HG03025 (cell line): ENCODE measurements around the gene WWOX.

ENCODE experiments used
- ATAC-seq: cut with Tn5 transposase; IDR thresholded peaks from one replicate; pipeline ENCODE4 v1.9.1; 2021; ENCODE audit warnings: mild to moderate bottlenecking, moderate library complexity; ENCODE audit not compliant: unreplicated experiment, low FRiP score

WWOX gene

DNA sequence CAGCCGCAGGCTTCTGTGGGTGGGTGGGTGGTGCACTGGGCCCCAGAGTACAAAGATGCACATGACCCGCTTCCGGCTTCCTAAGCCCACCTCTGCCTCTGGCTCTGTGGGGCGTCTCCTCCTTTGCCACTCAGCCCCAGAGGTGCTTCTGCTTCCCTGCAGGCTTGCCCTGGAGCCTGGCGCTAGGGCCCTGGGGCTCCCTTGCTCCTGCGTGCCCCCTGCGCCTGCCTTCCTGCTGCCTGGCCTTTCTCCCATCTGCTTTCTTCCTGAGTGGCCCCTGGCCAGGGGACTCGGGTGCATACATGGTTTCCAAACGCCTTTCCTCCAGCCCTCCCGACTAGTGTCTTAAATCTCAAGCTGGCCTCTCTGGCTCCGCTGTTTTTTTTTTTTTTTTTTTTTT is 3.4 kb downstream of the WWOX start:
- ATAC-seq: no peak

GRCh38 chr16:78105517-78105916 is 6.1 kb downstream of the WWOX start:
- no peak for ATAC-seq

- no peak for ATAC-seq
These were observed 7.2 kb downstream of the WWOX start for GRCh38 chr16:78106686-78107085.

DNA sequence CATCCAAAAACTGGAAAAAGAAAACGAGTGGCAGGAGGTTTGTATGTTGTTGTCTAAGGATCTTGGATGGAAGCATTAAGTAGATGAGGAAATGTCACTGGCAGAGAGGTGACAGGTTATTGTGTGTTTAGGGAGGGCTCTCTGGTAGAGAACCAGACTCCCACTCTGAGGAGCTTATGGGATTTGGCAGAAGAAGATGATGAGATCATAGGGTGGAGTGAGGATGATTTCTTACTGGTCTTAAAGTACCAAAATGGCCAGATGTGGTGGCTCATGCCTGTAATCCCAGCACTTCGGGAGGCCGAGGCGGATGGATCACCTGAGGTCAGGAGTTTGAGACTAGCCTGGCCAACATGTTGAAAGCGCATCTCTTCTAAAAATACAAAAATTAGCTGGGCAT is 9.0 kb downstream of the WWOX start:
- no peak for ATAC-seq

GRCh38 chr16:78113258-78113657 is 13.8 kb downstream of the WWOX start:
- no peak for ATAC-seq

DNA sequence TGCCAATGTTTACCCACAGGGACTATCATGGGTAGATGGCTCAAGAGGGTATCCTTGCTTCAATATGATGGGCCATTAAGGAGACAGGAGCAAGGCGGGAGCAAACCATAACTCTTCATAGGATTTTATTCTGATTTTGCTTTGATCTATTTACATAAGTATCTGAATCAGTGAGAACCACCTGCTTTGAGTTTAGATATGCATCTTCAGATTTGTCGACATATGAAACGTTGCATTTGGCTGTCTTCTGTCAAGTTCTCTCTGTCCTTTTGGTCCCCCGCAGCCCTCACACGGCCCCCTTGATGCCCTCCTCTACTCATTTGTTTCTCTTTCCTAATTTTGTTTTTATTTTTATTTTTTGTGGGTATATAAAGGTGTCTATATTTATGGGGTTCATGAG is 16.2 kb downstream of the WWOX start:
- ATAC-seq: no peak

GRCh38 chr16:78116946-78117345 is 17.5 kb downstream of the WWOX start:
- ATAC-seq: no peak

DNA sequence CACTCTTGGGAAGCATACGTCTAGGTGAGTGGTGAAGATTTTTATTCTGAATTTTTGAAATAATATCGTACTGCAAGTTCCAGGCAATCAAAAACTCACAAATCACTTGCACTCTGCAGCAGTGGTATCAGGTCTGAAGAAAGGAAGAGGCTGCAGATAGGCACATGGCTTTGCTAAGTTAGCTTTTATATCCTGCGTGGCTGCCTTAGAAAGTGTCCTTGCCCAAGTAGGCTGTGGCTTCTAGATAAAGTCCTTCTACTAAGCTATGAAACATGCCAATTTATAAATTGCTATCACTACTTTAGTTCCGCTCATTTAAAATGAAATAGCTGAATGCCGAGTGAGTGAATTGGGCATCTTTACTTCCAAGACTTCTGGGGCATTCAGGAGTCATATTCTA is 17.9 kb downstream of the WWOX start:
- no peak for ATAC-seq

GRCh38 chr16:78118469-78119025 is 19.1 kb downstream of the WWOX start:
- no peak for ATAC-seq

DNA sequence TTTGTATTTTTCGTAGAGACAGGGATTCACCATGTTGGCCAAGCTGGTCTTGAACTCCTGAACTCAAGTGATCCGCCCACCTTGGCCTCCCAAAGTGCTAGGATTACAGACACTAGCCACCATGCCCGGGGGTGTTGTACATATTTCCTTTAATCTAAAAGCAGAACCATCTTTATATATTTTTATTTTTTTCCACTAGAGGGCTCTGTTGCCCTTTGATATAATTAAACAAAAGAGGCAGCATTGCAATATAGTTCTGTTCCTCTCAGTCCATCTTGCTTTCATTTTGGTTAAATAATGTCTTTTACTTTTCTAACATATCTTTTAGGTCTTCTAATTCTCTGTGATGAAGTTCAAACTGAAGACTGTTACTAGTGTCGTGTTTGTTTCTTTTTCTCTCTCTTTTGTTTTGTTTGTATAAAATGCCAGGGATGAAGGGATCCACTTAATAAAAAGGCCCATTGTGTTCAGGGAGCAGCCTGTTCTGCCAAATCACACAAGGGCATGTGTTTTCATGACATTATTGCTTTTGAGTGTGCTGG is 23.4 kb downstream of the WWOX start:
- peak; percentile 72 for ATAC-seq

DNA sequence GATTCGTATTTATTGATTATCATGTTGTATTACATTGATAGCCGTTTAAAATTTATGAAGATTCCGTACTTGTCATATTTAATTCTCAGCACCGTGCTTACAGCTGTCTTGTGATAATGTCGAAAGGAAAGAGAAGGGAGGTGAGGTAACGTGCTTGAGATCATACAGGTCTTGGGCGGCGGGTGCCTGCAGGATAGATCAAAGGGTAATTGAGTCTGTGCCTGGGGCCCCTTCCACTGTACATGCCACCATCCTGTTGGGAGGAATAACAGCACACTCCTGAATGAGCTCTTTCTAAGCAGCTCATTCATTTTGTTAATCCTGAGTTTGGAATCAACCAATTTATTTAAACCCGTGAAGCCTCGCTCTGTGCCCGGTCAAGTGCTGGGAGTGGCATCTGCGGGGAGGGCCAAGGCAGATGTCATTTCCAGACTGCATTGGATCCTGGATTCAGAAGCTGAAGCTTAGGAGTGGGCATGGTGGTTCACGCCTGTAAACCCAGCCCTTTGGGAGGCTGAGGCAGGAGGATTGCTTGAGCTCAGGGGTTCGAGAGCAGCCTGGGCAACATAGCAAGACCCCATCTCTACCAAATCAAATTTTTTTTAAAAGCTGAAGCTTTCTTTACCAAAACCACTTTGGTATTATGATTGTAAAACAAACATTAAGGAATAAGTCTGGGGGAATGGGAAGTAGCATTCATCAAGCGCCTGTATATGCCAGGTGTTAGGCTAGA is 25.8 kb downstream of the WWOX start:
- no peak for ATAC-seq

DNA sequence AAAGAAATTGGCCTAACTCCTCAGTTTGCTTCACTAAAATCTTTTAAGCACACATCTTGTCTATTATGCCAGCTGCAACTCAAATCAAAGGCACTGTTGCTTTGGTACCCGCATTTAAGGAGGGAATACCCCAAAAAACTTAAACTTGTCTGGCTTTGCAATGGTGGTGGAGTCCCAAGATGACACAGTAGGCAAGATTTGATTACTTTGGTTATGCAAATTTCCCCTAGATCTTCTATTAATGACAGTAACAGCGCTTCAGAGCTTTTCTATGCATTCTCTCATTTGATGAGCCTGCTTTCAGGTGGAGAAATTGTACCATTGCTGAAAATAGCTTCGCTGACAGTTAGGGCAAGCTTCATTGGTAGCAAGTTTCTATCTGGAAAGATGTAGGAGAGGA is 27.2 kb downstream of the WWOX start:
- no peak for ATAC-seq

GRCh38 chr16:78127130-78127529 is 27.7 kb downstream of the WWOX start:
- no peak for ATAC-seq

GRCh38 chr16:78128913-78129312 is 29.5 kb downstream of the WWOX start:
- ATAC-seq: no peak

DNA sequence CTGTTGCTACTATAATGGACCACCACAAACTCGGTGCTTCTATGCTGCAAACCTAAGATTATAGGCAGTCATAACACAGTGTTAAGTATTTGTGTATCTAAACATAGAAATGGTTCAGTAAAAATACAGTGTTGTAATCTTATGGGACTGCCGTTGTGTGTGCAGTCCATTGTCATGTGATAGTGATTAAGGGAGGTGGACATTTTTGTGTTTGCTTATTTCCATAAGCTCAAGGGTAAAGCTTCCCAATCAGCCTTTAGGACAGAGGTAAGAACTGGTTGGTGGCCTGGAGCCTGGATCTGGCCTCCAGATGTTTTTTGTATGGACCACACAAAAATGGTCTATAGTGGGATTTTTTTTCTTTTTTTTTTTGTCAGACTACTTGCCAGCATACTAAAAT is 29.9 kb downstream of the WWOX start:
- ATAC-seq: no peak

GRCh38 chr16:78130083-78130608 is 30.7 kb downstream of the WWOX start:
- ATAC-seq: no peak

- ATAC-seq: no peak
These were observed 31.5 kb downstream of the WWOX start for GRCh38 chr16:78130950-78131349.

- no peak for ATAC-seq
These were observed 34.5 kb downstream of the WWOX start for GRCh38 chr16:78133919-78134318.

- ATAC-seq: no peak
These were observed 35.6 kb downstream of the WWOX start for GRCh38 chr16:78134944-78135619.

GRCh38 chr16:78137179-78137578 is 37.7 kb downstream of the WWOX start:
- no peak for ATAC-seq

- no peak for ATAC-seq
These were observed 38.5 kb downstream of the WWOX start for GRCh38 chr16:78137782-78138616.
